KG1 (cell line): Measurements from ENCODE around the gene KLHL11.

ENCODE experiments used
- DNase-seq: peaks from one replicate; lab custom pipeline; 2025; lab: John Stamatoyannopoulos, UW

The KLHL11 gene

DNA sequence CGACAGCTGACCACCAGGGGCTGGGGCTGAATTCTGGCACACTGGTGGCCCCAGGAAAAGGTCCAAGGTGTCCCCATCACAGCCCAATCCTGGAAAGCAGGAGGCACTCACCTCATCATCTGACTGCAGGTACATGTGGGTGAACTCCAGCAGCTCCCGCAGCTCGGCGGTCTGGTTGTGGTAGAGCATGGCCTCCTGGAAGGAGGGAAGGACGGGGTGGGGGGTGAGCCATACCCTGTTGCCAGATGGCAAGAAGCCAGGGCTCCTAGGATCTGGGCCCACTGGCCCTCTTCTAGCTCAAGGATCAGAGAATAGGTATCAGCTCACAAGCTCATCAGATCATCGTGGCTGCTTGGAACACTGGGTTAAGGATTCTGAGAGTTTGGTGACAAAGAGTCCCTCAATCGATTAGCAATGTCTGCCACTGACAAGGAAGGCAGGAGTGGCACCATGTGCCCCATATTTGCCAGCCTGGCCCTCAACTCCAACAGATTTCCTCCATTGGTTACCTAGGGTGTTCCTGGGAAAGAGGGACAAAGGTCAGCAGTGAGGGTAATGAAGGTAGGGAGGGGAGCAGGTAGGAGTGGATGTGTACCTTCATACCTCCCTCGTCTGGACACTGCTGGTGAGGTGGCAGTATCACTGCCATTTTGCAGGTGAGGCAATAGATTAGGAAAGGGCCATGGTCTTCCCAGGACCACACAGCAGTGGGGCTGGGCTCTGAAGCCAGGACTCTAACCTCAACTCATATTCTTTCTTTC lies 58.4 kb downstream of the KLHL11 start:
- DNase-seq = no peak
